Loucy (cell line): ENCODE results near the gene TRIP13.

Experiments used
- CTCF ChIP-seq: fragments of 200-600 bp; sonication (generic); conservative IDR thresholded peaks from 2 replicates; pipeline ENCODE4 v1.5.1; 2014; ENCODE audit warnings: mild to moderate bottlenecking, antibody characterized with exemption, low read length
- EZH2phosphoT487 ChIP-seq: fragments of 200-600 bp; IDR thresholded peaks from 2 replicates; pipeline ENCODE4 v1.6.1; 2018; ENCODE audit warnings: antibody characterized with exemption, mild to moderate bottlenecking, moderate library complexity, borderline replicate concordance

GRCh38 chr5:915946-916345 is 23.3 kb downstream of the TRIP13 start:
- TF ChIP-seq CTCF (no peak), EZH2phosphoT487 (no peak)
